SK-N-SH treated with all-trans-retinoic acid at 6 μM for 48 hours (cell line): ENCODE measurements around the gene URAD.
A peak's percentile ranks its signal among the peaks of the same experiment; 100 is the strongest.

Experiments
- ATAC-seq: fragments of 200-7000 bp; cut with Tn5 transposase; 3 replicates; pipeline ENCODE4 v1.9.1; 2020; ENCODE audit warnings: mild to moderate bottlenecking, moderate library complexity
- ARNTL ChIP-seq: fragments of 450-650 bp; formaldehyde crosslinking; IDR thresholded peaks from 2 replicates; pipeline ENCODE4 v1.5.0; 2020; ENCODE audit warnings: low read depth, mild to moderate bottlenecking, moderate library complexity, borderline replicate concordance
- CSDC2 ChIP-seq: fragments of 250-450 bp; sonication (Bioruptor Pico); IDR thresholded peaks from 2 replicates; pipeline ENCODE4 v1.5.0; 2020; ENCODE audit warnings: mild to moderate bottlenecking, moderate library complexity
- ESRRG ChIP-seq: fragments of 250-450 bp; sonication (Bioruptor Pico); IDR thresholded peaks from 2 replicates; pipeline ENCODE4 v1.6.1; 2021; ENCODE audit warnings: mild to moderate bottlenecking
- GLIS3 ChIP-seq: fragments of 250-450 bp; sonication (Bioruptor Pico); IDR thresholded peaks from 2 replicates; pipeline ENCODE4 v1.5.0; 2020; ENCODE audit warnings: mild to moderate bottlenecking, moderate library complexity
- ISL1 ChIP-seq: fragments of 250-450 bp; sonication (Bioruptor Pico); IDR thresholded peaks from 2 replicates; pipeline ENCODE4 v2.1.2; 2022; ENCODE audit warnings: mild to moderate bottlenecking, moderate library complexity
- OSR1 ChIP-seq: fragments of 250-450 bp; sonication (Bioruptor Pico); IDR thresholded peaks from 2 replicates; pipeline ENCODE4 v1.8.0; 2022; ENCODE audit warnings: moderate library complexity, mild to moderate bottlenecking, inconsistent platforms
- PPARA ChIP-seq: fragments of 250-450 bp; sonication (Bioruptor Pico); IDR thresholded peaks from 2 replicates; pipeline ENCODE4 v1.5.0; 2020; ENCODE audit warnings: mild to moderate bottlenecking, borderline replicate concordance
- RARB ChIP-seq: fragments of 250-450 bp; sonication (Bioruptor Pico); IDR thresholded peaks from 2 replicates; pipeline ENCODE4 v1.8.0; 2021; ENCODE audit warnings: mild to moderate bottlenecking, moderate library complexity
- TCF4 ChIP-seq: fragments of 250-450 bp; sonication (Bioruptor Pico); IDR thresholded peaks from 2 replicates; pipeline ENCODE4 v1.8.0; 2021; ENCODE audit warnings: mild to moderate bottlenecking, moderate library complexity, borderline replicate concordance
- TOX ChIP-seq: fragments of 250-450 bp; sonication (Bioruptor Pico); IDR thresholded peaks from 2 replicates; pipeline ENCODE4 v1.8.0; 2021; ENCODE audit warnings: mild to moderate bottlenecking, moderate library complexity, borderline replicate concordance
- TSHZ2 ChIP-seq: fragments of 250-450 bp; sonication (Bioruptor Pico); IDR thresholded peaks from 2 replicates; pipeline ENCODE4 v1.5.0; 2020; ENCODE audit warnings: mild to moderate bottlenecking, moderate library complexity
- ZC3H10 ChIP-seq: fragments of 250-450 bp; sonication (Bioruptor Pico); IDR thresholded peaks from 2 replicates; pipeline ENCODE4 v1.5.1; 2021; ENCODE audit warnings: mild to moderate bottlenecking, moderate library complexity
- ZFP3 ChIP-seq: fragments of 250-450 bp; sonication (Bioruptor Pico); IDR thresholded peaks from 2 replicates; pipeline ENCODE4 v1.5.0; 2020; ENCODE audit warnings: mild to moderate bottlenecking, moderate library complexity
- ZFP30 ChIP-seq: fragments of 450-650 bp; formaldehyde crosslinking; IDR thresholded peaks from 2 replicates; pipeline ENCODE4 v1.5.0; 2022; ENCODE audit warnings: mild to moderate bottlenecking, moderate library complexity
- ZNF565 ChIP-seq: fragments of 450-650 bp; formaldehyde crosslinking; conservative IDR thresholded peaks from 2 replicates; pipeline ENCODE4 v1.5.0; 2020; ENCODE audit warnings: low read depth, mild to moderate bottlenecking, moderate library complexity
- ZNF70 ChIP-seq: fragments of 450-650 bp; formaldehyde crosslinking; IDR thresholded peaks from 2 replicates; pipeline ENCODE4 v1.5.0; 2020; ENCODE audit warnings: mild to moderate bottlenecking, moderate library complexity
- ZNF8 ChIP-seq: fragments of 450-650 bp; formaldehyde crosslinking; IDR thresholded peaks from 2 replicates; pipeline ENCODE4 v1.5.0; 2020; ENCODE audit warnings: mild to moderate bottlenecking, moderate library complexity
- TF ChIP-seq, protein P1 (sequence below): fragments of 250-450 bp; sonication (Bioruptor Pico); IDR thresholded peaks from 2 replicates; pipeline ENCODE4 v1.8.0; 2021; ENCODE audit warnings: low read depth, mild to moderate bottlenecking, moderate library complexity, borderline replicate concordance
- TF ChIP-seq, protein P2 (sequence below): fragments of 250-450 bp; sonication (Bioruptor Pico); IDR thresholded peaks from 2 replicates; pipeline ENCODE4 v1.5.1; 2020; ENCODE audit warnings: low read depth, mild to moderate bottlenecking, moderate library complexity
- TF ChIP-seq, protein P3 (sequence below): fragments of 250-450 bp; sonication (Bioruptor Pico); IDR thresholded peaks from 2 replicates; pipeline ENCODE4 v1.8.0; 2020; ENCODE audit warnings: mild to moderate bottlenecking, moderate library complexity, borderline replicate concordance

Gene URAD

GRCh38 chr13:27997904-27998522 is 9.5 kb upstream of the URAD start:
- ATAC-seq = peak; percentile 86
- TF ChIP-seq ZNF565 (CRISPR knock-in tag) = no peak
- TF ChIP-seq ARNTL (CRISPR knock-in tag) = no peak
- no peak for TF ChIP-seq TOX
- TF ChIP-seq, protein P1, sequence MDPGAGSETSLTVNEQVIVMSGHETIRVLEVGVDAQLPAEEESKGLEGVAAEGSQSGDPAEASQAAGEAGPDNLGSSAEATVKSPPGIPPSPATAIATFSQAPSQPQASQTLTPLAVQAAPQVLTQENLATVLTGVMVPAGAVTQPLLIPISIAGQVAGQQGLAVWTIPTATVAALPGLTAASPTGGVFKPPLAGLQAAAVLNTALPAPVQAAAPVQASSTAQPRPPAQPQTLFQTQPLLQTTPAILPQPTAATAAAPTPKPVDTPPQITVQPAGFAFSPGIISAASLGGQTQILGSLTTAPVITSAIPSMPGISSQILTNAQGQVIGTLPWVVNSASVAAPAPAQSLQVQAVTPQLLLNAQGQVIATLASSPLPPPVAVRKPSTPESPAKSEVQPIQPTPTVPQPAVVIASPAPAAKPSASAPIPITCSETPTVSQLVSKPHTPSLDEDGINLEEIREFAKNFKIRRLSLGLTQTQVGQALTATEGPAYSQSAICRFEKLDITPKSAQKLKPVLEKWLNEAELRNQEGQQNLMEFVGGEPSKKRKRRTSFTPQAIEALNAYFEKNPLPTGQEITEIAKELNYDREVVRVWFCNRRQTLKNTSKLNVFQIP = no peak
- no peak for TF ChIP-seq ISL1 (CRISPR knock-in tag)
- no peak for TF ChIP-seq ZFP30 (CRISPR knock-in tag)
- TF ChIP-seq ZNF70 (CRISPR knock-in tag) = no peak
- no peak for TF ChIP-seq GLIS3 (CRISPR knock-in tag)
- TF ChIP-seq TSHZ2 (CRISPR knock-in tag) = no peak
- TF ChIP-seq, protein P2, sequence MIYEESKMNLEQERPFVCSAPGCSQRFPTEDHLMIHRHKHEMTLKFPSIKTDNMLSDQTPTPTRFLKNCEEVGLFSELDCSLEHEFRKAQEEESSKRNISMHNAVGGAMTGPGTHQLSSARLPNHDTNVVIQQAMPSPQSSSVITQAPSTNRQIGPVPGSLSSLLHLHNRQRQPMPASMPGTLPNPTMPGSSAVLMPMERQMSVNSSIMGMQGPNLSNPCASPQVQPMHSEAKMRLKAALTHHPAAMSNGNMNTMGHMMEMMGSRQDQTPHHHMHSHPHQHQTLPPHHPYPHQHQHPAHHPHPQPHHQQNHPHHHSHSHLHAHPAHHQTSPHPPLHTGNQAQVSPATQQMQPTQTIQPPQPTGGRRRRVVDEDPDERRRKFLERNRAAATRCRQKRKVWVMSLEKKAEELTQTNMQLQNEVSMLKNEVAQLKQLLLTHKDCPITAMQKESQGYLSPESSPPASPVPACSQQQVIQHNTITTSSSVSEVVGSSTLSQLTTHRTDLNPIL (CRISPR knock-in tag) = no peak
- TF ChIP-seq, protein P3, sequence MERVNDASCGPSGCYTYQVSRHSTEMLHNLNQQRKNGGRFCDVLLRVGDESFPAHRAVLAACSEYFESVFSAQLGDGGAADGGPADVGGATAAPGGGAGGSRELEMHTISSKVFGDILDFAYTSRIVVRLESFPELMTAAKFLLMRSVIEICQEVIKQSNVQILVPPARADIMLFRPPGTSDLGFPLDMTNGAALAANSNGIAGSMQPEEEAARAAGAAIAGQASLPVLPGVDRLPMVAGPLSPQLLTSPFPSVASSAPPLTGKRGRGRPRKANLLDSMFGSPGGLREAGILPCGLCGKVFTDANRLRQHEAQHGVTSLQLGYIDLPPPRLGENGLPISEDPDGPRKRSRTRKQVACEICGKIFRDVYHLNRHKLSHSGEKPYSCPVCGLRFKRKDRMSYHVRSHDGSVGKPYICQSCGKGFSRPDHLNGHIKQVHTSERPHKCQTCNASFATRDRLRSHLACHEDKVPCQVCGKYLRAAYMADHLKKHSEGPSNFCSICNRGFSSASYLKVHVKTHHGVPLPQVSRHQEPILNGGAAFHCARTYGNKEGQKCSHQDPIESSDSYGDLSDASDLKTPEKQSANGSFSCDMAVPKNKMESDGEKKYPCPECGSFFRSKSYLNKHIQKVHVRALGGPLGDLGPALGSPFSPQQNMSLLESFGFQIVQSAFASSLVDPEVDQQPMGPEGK (CRISPR knock-in tag) = no peak
- no peak for TF ChIP-seq OSR1 (CRISPR knock-in tag)
- TF ChIP-seq RARB (CRISPR knock-in tag) = no peak

GRCh38 chr13:27991881-27992280 is 3.4 kb upstream of the URAD start:
- no peak for ATAC-seq
- no peak for TF ChIP-seq TCF4 (CRISPR knock-in tag)
- TF ChIP-seq TSHZ2 (CRISPR knock-in tag) = no peak
- TF ChIP-seq PPARA (CRISPR knock-in tag) = no peak
- no peak for TF ChIP-seq ZNF8 (CRISPR knock-in tag)

- ATAC-seq = no peak
- TF ChIP-seq GLIS3 (CRISPR knock-in tag) (no peak), TSHZ2 (CRISPR knock-in tag) (no peak), PPARA (CRISPR knock-in tag) (no peak), ESRRG (CRISPR knock-in tag) (no peak), ZC3H10 (CRISPR knock-in tag) (no peak), ISL1 (CRISPR knock-in tag) (no peak), CSDC2 (CRISPR knock-in tag) (no peak), ZFP3 (no peak), RARB (CRISPR knock-in tag) (no peak), ARNTL (CRISPR knock-in tag) (no peak)
Observed at GRCh38 chr13:27985600-27985999, 2.9 kb downstream of the URAD start.
